ENCODE data around the gene MRPL17. TPM values are rescaled to one million over a fixed set of nuclear protein-coding genes. Genes with fewer than 3 reads are reported as not detected.

Gene MRPL17
- polyA plus RNA-seq, 1 donor from 2014 or later: 28.3 TPM

DNA sequence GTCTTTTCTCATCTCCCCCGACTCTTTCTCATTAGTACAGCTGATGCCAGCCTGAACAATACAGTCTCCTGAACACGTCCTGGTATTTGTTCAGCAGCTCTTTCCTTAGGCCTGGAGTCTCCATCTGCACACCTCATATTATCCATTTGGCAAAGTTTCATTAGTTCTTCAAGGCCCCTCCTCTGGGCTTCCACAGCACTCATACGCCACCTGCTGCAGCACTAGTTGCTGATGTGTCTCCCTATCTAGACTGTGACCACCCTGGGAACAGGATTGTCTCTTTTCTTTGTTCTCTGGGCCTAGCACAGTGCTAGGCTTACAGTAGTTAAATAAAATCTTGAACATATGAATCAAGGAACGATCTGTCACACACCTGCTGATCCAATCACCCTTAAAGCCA is 44.7 kb downstream of the MRPL17 start:
- TF ChIP-seq POLR2AphosphoS5 (IDR thresholded peaks at IDR 0.05): no peak
- no peak for TF ChIP-seq TAF1 (IDR thresholded peaks at IDR 0.05; ENCODE audit: low read depth)
- no peak for TF ChIP-seq MXI1 (conservative IDR thresholded peaks at IDR 0.05; ENCODE audit: poor library complexity, severe bottlenecking)
- TF ChIP-seq EZH2 (IDR thresholded peaks at IDR 0.05; ENCODE audit: borderline replicate concordance, insufficient read depth, low read length, poor library complexity, severe bottlenecking): no peak
- TF ChIP-seq EP300 (conservative IDR thresholded peaks at IDR 0.05; ENCODE audit: poor library complexity, severe bottlenecking): no peak
- TF ChIP-seq, protein P1, sequence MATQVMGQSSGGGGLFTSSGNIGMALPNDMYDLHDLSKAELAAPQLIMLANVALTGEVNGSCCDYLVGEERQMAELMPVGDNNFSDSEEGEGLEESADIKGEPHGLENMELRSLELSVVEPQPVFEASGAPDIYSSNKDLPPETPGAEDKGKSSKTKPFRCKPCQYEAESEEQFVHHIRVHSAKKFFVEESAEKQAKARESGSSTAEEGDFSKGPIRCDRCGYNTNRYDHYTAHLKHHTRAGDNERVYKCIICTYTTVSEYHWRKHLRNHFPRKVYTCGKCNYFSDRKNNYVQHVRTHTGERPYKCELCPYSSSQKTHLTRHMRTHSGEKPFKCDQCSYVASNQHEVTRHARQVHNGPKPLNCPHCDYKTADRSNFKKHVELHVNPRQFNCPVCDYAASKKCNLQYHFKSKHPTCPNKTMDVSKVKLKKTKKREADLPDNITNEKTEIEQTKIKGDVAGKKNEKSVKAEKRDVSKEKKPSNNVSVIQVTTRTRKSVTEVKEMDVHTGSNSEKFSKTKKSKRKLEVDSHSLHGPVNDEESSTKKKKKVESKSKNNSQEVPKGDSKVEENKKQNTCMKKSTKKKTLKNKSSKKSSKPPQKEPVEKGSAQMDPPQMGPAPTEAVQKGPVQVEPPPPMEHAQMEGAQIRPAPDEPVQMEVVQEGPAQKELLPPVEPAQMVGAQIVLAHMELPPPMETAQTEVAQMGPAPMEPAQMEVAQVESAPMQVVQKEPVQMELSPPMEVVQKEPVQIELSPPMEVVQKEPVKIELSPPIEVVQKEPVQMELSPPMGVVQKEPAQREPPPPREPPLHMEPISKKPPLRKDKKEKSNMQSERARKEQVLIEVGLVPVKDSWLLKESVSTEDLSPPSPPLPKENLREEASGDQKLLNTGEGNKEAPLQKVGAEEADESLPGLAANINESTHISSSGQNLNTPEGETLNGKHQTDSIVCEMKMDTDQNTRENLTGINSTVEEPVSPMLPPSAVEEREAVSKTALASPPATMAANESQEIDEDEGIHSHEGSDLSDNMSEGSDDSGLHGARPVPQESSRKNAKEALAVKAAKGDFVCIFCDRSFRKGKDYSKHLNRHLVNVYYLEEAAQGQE (IDR thresholded peaks at IDR 0.05; ENCODE audit: borderline replicate concordance): no peak
- TF ChIP-seq SMC3 (conservative IDR thresholded peaks at IDR 0.05; ENCODE audit: poor library complexity): no peak
- TF ChIP-seq RAD21 (conservative IDR thresholded peaks at IDR 0.05): no peak
- TF ChIP-seq, protein P2, sequence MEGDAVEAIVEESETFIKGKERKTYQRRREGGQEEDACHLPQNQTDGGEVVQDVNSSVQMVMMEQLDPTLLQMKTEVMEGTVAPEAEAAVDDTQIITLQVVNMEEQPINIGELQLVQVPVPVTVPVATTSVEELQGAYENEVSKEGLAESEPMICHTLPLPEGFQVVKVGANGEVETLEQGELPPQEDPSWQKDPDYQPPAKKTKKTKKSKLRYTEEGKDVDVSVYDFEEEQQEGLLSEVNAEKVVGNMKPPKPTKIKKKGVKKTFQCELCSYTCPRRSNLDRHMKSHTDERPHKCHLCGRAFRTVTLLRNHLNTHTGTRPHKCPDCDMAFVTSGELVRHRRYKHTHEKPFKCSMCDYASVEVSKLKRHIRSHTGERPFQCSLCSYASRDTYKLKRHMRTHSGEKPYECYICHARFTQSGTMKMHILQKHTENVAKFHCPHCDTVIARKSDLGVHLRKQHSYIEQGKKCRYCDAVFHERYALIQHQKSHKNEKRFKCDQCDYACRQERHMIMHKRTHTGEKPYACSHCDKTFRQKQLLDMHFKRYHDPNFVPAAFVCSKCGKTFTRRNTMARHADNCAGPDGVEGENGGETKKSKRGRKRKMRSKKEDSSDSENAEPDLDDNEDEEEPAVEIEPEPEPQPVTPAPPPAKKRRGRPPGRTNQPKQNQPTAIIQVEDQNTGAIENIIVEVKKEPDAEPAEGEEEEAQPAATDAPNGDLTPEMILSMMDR (IDR thresholded peaks at IDR 0.05; ENCODE audit: poor library complexity, severe bottlenecking): no peak
- Histone ChIP-seq H2AFZ (ENCODE audit: low read depth, low read length) (no peak overlapping the region), H3K79me2 (replicated peaks; ENCODE audit: insufficient read depth, low read length) (peaks cover 53% of the 10 kb centered on the region), H3K27me3 (ENCODE audit: insufficient read depth, low read depth, low read length) (no peaks in the 10 kb centered on the region), H3K27ac (ENCODE audit: low read length) (no peak overlapping the region), H3K36me3 (ENCODE audit: insufficient read depth, low read length) (no peaks in the 10 kb centered on the region), H3K9me2 (ENCODE audit: insufficient read depth, low read length) (no peaks in the 10 kb centered on the region), H3K9me3 (ENCODE audit: low read length) (no peaks in the 10 kb centered on the region), H3F3A (ENCODE audit: insufficient read depth, low read length, poor library complexity, severe bottlenecking) (no peaks in the 10 kb centered on the region), H4K20me1 (ENCODE audit: insufficient read depth) (peaks cover 80% of the 10 kb centered on the region), H3K4me2 (ENCODE audit: low read length) (no peak overlapping the region), H3K4me3 (ENCODE audit: low read length) (no peak overlapping the region), H3K9ac (ENCODE audit: low read length) (no peak overlapping the region)

DNA sequence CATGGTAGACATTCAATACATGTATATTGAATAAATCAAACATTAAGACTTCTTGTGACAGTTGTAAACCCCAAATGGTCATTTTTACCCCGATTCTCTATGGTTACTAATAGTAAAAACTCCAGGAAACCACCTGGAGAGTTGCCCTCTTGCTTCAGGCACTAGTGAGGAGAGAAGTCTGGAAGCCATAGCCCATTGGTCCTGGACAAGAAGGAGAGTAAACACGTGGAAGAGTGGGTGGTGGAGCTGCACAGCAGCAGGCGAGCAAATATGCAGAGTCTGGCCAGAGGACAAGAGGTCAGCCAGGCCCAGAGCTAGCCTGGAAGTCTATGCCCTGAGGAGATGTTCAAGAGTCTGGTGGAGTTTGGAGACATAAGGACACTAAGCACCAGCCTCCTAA is 45.3 kb downstream of the MRPL17 start:
- Histone ChIP-seq H3K4me2 (ENCODE audit: low read length) (no peak overlapping the region), H3K9me3 (ENCODE audit: low read length) (no peaks in the 10 kb centered on the region), H3K27ac (ENCODE audit: low read length) (no peak overlapping the region), H3K79me2 (replicated peaks; ENCODE audit: insufficient read depth, low read length) (peaks cover 49% of the 10 kb centered on the region), H3F3A (ENCODE audit: insufficient read depth, low read length, poor library complexity, severe bottlenecking) (no peaks in the 10 kb centered on the region), H3K9me2 (ENCODE audit: insufficient read depth, low read length) (no peaks in the 10 kb centered on the region), H3K27me3 (ENCODE audit: insufficient read depth, low read depth, low read length) (no peaks in the 10 kb centered on the region), H2AFZ (ENCODE audit: low read depth, low read length) (no peak overlapping the region), H3K36me3 (ENCODE audit: insufficient read depth, low read length) (no peaks in the 10 kb centered on the region), H4K20me1 (ENCODE audit: insufficient read depth) (peaks cover 75% of the 10 kb centered on the region), H3K9ac (ENCODE audit: low read length) (no peak overlapping the region), H3K4me3 (ENCODE audit: low read length) (no peak overlapping the region)
- TF ChIP-seq, protein P1 (IDR thresholded peaks at IDR 0.05; ENCODE audit: borderline replicate concordance): no peak
- TF ChIP-seq SMC3 (conservative IDR thresholded peaks at IDR 0.05; ENCODE audit: poor library complexity): no peak
- TF ChIP-seq TAF1 (IDR thresholded peaks at IDR 0.05; ENCODE audit: low read depth): no peak
- TF ChIP-seq, protein P2 (IDR thresholded peaks at IDR 0.05; ENCODE audit: poor library complexity, severe bottlenecking): no peak
